GM12891 (cell line): ENCODE measurements around the gene SAMD8.

Experiments used
- DNase-seq: peaks from one replicate; pipeline ENCODE4 v3.0.0; 2011; ENCODE audit warnings: low spot score; ENCODE audit not compliant: insufficient read length
- FAIRE-seq: peaks from 2 replicates; lab custom pipeline; 2011; peaks lifted over from hg19 to GRCh38; lab: Jason Lieb, UNC
- PAX5 ChIP-seq: IDR thresholded peaks from 2 replicates; pipeline ENCODE4 v1.6.1; 2011; ENCODE audit warnings: low read length, moderate library complexity, mild to moderate bottlenecking; ENCODE audit not compliant: insufficient read depth, severe bottlenecking
- POLR2A ChIP-seq: IDR thresholded peaks from 2 replicates; pipeline ENCODE4 v1.6.1; 2011; ENCODE audit warnings: low read depth, low read length, control low read depth
- POLR2AphosphoS5 ChIP-seq: IDR thresholded peaks from 2 replicates; pipeline ENCODE4 v1.6.1; 2011; ENCODE audit warnings: low read depth, low read length, control low read depth
- POU2F2 ChIP-seq: IDR thresholded peaks from 2 replicates; pipeline ENCODE4 v1.6.1; 2011; ENCODE audit warnings: low read depth, mild to moderate bottlenecking, control low read depth, low read length, moderate library complexity
- SPI1 ChIP-seq: IDR thresholded peaks from 2 replicates; pipeline ENCODE4 v1.6.1; 2011; ENCODE audit warnings: low read depth, low read length, control low read depth
- TAF1 ChIP-seq: IDR thresholded peaks from 2 replicates; pipeline ENCODE4 v1.6.1; 2011; ENCODE audit warnings: low read depth, low read length, control low read depth

The SAMD8 gene

GRCh38 chr10:75083972-75084833 lies 27.3 kb upstream of the SAMD8 start:
- FAIRE-seq (no peak), DNase-seq (no peak)
- TF ChIP-seq POLR2A, result no peak
- TF ChIP-seq PAX5, result no peak
- TF ChIP-seq TAF1, result no peak
- no peak for TF ChIP-seq SPI1
- no peak for TF ChIP-seq POLR2AphosphoS5
- TF ChIP-seq POU2F2, result no peak

GRCh38 chr10:75084834-75085384 lies 26.5 kb upstream of the SAMD8 start:
- DNase-seq, result no peak
- no peak for TF ChIP-seq POU2F2
- TF ChIP-seq PAX5, result no peak
- no peak for TF ChIP-seq POLR2AphosphoS5
- TF ChIP-seq POLR2A, result no peak
- no peak for TF ChIP-seq SPI1
- no peak for TF ChIP-seq TAF1
- FAIRE-seq, result no peak

GRCh38 chr10:75086278-75086934 lies 25.1 kb upstream of the SAMD8 start:
- no peak for DNase-seq
- TF ChIP-seq POLR2A (no peak), TAF1 (no peak), PAX5 (no peak)
- FAIRE-seq, result no peak

- FAIRE-seq (no peak), DNase-seq (no peak)
- no peak for TF ChIP-seq SPI1
- TF ChIP-seq TAF1, result no peak
- TF ChIP-seq POLR2AphosphoS5, result no peak
- no peak for TF ChIP-seq POU2F2
- no peak for TF ChIP-seq PAX5
- TF ChIP-seq POLR2A, result no peak
Observed at GRCh38 chr10:75088640-75089039, 22.8 kb upstream of the SAMD8 start.

GRCh38 chr10:75089634-75090033 lies 21.8 kb upstream of the SAMD8 start:
- TF ChIP-seq POLR2AphosphoS5, result no peak
- TF ChIP-seq POLR2A, result no peak
- no peak for TF ChIP-seq SPI1
- TF ChIP-seq TAF1, result no peak
- TF ChIP-seq POU2F2, result no peak
- TF ChIP-seq PAX5, result no peak
- DNase-seq, result no peak
- FAIRE-seq, result no peak

- FAIRE-seq (no peak), DNase-seq (no peak)
- TF ChIP-seq SPI1 (no peak), POLR2AphosphoS5 (no peak), TAF1 (no peak), POLR2A (no peak), PAX5 (no peak), POU2F2 (no peak)
Observed at GRCh38 chr10:75091146-75091545, 20.3 kb upstream of the SAMD8 start.

- FAIRE-seq, result no peak
- DNase-seq, result no peak
- no peak for TF ChIP-seq SPI1
- no peak for TF ChIP-seq POLR2A
- TF ChIP-seq POLR2AphosphoS5, result no peak
- TF ChIP-seq TAF1, result no peak
- no peak for TF ChIP-seq PAX5
- TF ChIP-seq POU2F2, result no peak
Observed at GRCh38 chr10:75094465-75094864, 17.0 kb upstream of the SAMD8 start.

GRCh38 chr10:75095631-75096030 lies 15.8 kb upstream of the SAMD8 start:
- DNase-seq (no peak), FAIRE-seq (no peak)
- TF ChIP-seq POU2F2 (no peak), POLR2AphosphoS5 (no peak), TAF1 (no peak), POLR2A (no peak), PAX5 (no peak), SPI1 (no peak)

- no peak for FAIRE-seq
- TF ChIP-seq SPI1 (no peak), POLR2AphosphoS5 (no peak), POU2F2 (no peak), TAF1 (no peak)
Observed at GRCh38 chr10:75096749-75097148, 14.7 kb upstream of the SAMD8 start.

GRCh38 chr10:75097666-75098285 lies 13.7 kb upstream of the SAMD8 start:
- no peak for DNase-seq
- FAIRE-seq, result no peak
- TF ChIP-seq PAX5 (no peak), TAF1 (no peak), POLR2A (no peak), POLR2AphosphoS5 (no peak), POU2F2 (no peak)

More at GRCh38 chr10:75096749-75097148, 14.7 kb upstream of the SAMD8 start:
- no peak for DNase-seq
